ENCODE data around the gene CREB5. TPM values are rescaled to one million over a fixed set of nuclear protein-coding genes. Genes with fewer than 3 reads are reported as not detected.

Gene CREB5
- total and polyA plus RNA-seq, 2 experiments from 2014 or later, result 2.4 to 4.4 TPM

- TF ChIP-seq, protein P1, sequence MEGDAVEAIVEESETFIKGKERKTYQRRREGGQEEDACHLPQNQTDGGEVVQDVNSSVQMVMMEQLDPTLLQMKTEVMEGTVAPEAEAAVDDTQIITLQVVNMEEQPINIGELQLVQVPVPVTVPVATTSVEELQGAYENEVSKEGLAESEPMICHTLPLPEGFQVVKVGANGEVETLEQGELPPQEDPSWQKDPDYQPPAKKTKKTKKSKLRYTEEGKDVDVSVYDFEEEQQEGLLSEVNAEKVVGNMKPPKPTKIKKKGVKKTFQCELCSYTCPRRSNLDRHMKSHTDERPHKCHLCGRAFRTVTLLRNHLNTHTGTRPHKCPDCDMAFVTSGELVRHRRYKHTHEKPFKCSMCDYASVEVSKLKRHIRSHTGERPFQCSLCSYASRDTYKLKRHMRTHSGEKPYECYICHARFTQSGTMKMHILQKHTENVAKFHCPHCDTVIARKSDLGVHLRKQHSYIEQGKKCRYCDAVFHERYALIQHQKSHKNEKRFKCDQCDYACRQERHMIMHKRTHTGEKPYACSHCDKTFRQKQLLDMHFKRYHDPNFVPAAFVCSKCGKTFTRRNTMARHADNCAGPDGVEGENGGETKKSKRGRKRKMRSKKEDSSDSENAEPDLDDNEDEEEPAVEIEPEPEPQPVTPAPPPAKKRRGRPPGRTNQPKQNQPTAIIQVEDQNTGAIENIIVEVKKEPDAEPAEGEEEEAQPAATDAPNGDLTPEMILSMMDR (conservative IDR thresholded peaks at IDR 0.05; ENCODE audit: low read depth in 2 of 2), result no peak
Observed at GRCh38 chr7:28790467-28790866, 378.1 kb downstream of the CREB5 start (continued).

DNA sequence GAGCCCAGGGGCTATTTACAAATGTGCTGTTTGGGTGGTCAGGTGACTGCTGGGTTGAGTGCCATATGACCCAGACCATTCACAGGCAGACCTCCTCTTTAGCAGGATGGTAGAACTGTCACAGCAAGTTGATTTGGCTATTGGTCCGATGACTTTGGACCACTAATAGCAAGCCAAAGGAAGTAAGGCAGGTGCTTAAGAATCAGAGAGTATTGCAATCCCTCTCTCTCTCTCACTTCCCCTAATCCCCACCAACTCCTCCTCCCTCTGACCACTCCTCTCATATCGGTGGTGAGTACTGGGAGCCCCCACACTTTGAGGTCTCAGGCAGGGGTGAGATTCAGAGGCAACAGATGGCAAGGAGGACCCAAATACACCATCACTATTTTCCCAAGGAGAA is 380.5 kb downstream of the CREB5 start:
- no peak overlapping the region for H3K4me2 ChIP-seq
- no peaks in the 10 kb centered on the region for H3F3A ChIP-seq (replicated peaks; ENCODE audit: low read depth)
- H2AFZ ChIP-seq, result no peak overlapping the region
- DNase-seq (ENCODE audit: low spot score) (no peak), ATAC-seq (no peak)
- Mint-ChIP-seq H3K9me3 (no peaks in the 10 kb centered on the region), H3K27me3 (ENCODE audit: insufficient read depth, low read depth, poor library complexity) (peaks cover 9% of the 10 kb centered on the region), H3K36me3 (ENCODE audit: low read depth) (no peaks in the 10 kb centered on the region), H3K27ac (no peak overlapping the region), H3K4me1 (peaks cover 11% of the 10 kb centered on the region; the same call in 2 of the 3 replicates), H3K4me3 (no peak overlapping the region)
- H3K4me1 ChIP-seq (ENCODE audit: insufficient read depth), result peaks cover 7% of the 10 kb centered on the region; the same call in 1 of the 2 replicates
- no peaks in the 10 kb centered on the region for H3K36me3 ChIP-seq (ENCODE audit: insufficient read depth)
- no peaks in the 10 kb centered on the region; the same call in 1 of the 2 replicates for H4K20me1 ChIP-seq (replicated peaks; ENCODE audit: insufficient read depth)
- no peaks in the 10 kb centered on the region for H3K79me2 ChIP-seq (replicated peaks; ENCODE audit: insufficient read depth)
- TF ChIP-seq NANOG (IDR thresholded peaks at IDR 0.05; ENCODE audit: borderline replicate concordance) (no peak), STAT1 (IDR thresholded peaks at IDR 0.05; ENCODE audit: unreplicated experiment) (no peak)
- no peak overlapping the region for H3K27ac ChIP-seq (ENCODE audit: low read depth)
- H3K4me3 ChIP-seq, result no peak overlapping the region
- H3K27me3 ChIP-seq (ENCODE audit: insufficient read depth), result peaks cover 29% of the 10 kb centered on the region
- H3K9me2 ChIP-seq (ENCODE audit: insufficient read depth), result peaks cover 7% of the 10 kb centered on the region; the same call in 1 of the 2 replicates

- no peaks in the 10 kb centered on the region for H3K36me3 Mint-ChIP-seq (ENCODE audit: low read depth)
- ATAC-seq (peak; percentile 38; the same call in 1 of the 3 replicates), DNase-seq (ENCODE audit: low spot score) (no peak)
- Histone ChIP-seq H3K79me2 (replicated peaks; ENCODE audit: insufficient read depth) (no peaks in the 10 kb centered on the region), H3K36me3 (ENCODE audit: insufficient read depth) (no peaks in the 10 kb centered on the region), H3K27me3 (ENCODE audit: insufficient read depth) (peaks cover 29% of the 10 kb centered on the region), H3K4me1 (ENCODE audit: insufficient read depth) (peaks cover 7% of the 10 kb centered on the region; the same call in 1 of the 2 replicates), H3K9me2 (ENCODE audit: insufficient read depth) (peaks cover 7% of the 10 kb centered on the region; the same call in 1 of the 2 replicates), H3K4me2 (no peak overlapping the region), H3K27ac (ENCODE audit: low read depth) (no peak overlapping the region), H3F3A (replicated peaks; ENCODE audit: low read depth) (no peaks in the 10 kb centered on the region), H2AFZ (no peak overlapping the region), H3K4me3 (no peak overlapping the region), H4K20me1 (replicated peaks; ENCODE audit: insufficient read depth) (no peaks in the 10 kb centered on the region; the same call in 1 of the 2 replicates)
- H3K4me1 Mint-ChIP-seq, result peaks cover 11% of the 10 kb centered on the region; the same call in 2 of the 3 replicates
- peaks cover 9% of the 10 kb centered on the region for H3K27me3 Mint-ChIP-seq (ENCODE audit: insufficient read depth, low read depth, poor library complexity)
- H3K27ac Mint-ChIP-seq, result no peak overlapping the region
- H3K4me3 Mint-ChIP-seq, result no peak overlapping the region
- H3K9me3 Mint-ChIP-seq, result no peaks in the 10 kb centered on the region
- TF ChIP-seq POLR2AphosphoS5 (IDR thresholded peaks at IDR 0.05; ENCODE audit: low read depth) (no peak), REST (IDR thresholded peaks at IDR 0.05; ENCODE audit: unreplicated experiment) (no peak), ZNF331 (CRISPR knock-in tag; IDR thresholded peaks at IDR 0.05; ENCODE audit: low read depth) (no peak)
- TF ChIP-seq, protein P2, sequence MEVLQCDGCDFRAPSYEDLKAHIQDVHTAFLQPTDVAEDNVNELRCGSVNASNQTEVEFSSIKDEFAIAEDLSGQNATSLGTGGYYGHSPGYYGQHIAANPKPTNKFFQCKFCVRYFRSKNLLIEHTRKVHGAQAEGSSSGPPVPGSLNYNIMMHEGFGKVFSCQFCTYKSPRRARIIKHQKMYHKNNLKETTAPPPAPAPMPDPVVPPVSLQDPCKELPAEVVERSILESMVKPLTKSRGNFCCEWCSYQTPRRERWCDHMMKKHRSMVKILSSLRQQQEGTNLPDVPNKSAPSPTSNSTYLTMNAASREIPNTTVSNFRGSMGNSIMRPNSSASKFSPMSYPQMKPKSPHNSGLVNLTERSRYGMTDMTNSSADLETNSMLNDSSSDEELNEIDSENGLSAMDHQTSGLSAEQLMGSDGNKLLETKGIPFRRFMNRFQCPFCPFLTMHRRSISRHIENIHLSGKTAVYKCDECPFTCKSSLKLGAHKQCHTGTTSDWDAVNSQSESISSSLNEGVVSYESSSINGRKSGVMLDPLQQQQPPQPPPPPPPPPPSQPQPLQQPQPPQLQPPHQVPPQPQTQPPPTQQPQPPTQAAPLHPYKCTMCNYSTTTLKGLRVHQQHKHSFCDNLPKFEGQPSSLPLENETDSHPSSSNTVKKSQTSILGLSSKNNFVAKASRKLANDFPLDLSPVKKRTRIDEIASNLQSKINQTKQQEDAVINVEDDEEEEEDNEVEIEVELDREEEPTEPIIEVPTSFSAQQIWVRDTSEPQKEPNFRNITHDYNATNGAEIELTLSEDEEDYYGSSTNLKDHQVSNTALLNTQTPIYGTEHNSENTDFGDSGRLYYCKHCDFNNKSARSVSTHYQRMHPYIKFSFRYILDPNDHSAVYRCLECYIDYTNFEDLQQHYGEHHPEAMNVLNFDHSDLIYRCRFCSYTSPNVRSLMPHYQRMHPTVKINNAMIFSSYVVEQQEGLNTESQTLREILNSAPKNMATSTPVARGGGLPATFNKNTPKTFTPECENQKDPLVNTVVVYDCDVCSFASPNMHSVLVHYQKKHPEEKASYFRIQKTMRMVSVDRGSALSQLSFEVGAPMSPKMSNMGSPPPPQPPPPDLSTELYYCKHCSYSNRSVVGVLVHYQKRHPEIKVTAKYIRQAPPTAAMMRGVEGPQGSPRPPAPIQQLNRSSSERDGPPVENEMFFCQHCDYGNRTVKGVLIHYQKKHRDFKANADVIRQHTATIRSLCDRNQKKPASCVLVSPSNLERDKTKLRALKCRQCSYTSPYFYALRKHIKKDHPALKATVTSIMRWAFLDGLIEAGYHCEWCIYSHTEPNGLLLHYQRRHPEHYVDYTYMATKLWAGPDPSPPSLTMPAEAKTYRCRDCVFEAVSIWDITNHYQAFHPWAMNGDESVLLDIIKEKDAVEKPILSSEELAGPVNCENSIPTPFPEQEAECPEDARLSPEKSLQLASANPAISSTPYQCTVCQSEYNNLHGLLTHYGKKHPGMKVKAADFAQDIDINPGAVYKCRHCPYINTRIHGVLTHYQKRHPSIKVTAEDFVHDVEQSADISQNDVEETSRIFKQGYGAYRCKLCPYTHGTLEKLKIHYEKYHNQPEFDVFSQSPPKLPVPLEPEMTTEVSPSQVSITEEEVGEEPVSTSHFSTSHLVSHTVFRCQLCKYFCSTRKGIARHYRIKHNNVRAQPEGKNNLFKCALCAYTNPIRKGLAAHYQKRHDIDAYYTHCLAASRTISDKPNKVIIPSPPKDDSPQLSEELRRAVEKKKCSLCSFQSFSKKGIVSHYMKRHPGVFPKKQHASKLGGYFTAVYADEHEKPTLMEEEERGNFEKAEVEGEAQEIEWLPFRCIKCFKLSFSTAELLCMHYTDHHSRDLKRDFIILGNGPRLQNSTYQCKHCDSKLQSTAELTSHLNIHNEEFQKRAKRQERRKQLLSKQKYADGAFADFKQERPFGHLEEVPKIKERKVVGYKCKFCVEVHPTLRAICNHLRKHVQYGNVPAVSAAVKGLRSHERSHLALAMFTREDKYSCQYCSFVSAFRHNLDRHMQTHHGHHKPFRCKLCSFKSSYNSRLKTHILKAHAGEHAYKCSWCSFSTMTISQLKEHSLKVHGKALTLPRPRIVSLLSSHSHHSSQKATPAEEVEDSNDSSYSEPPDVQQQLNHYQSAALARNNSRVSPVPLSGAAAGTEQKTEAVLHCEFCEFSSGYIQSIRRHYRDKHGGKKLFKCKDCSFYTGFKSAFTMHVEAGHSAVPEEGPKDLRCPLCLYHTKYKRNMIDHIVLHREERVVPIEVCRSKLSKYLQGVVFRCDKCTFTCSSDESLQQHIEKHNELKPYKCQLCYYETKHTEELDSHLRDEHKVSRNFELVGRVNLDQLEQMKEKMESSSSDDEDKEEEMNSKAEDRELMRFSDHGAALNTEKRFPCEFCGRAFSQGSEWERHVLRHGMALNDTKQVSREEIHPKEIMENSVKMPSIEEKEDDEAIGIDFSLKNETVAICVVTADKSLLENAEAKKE (CRISPR knock-in tag; IDR thresholded peaks at IDR 0.05), result no peak
Observed at GRCh38 chr7:28793381-28794085, 381.2 kb downstream of the CREB5 start.
